ENCODE data around the gene SLC30A2.

SLC30A2 gene

GRCh38 chr1:26067432-26067911 lies 21.6 kb upstream of the SLC30A2 start, which contains the start of gene TRIM63:
Gene TRIM63 (minus strand): TSS chr1:26067630. CDS start chr1:26067494, 136 bp downstream.
- DNase-seq: no peak

- no peak for DNase-seq
Measured at GRCh38 chr1:26066857-26067256, 20.9 kb upstream of the SLC30A2 start.

GRCh38 chr1:26066160-26066559 lies 20.2 kb upstream of the SLC30A2 start:
- no peak for DNase-seq

GRCh38 chr1:26064553-26064952 lies 18.6 kb upstream of the SLC30A2 start:
- no peak for DNase-seq

DNA sequence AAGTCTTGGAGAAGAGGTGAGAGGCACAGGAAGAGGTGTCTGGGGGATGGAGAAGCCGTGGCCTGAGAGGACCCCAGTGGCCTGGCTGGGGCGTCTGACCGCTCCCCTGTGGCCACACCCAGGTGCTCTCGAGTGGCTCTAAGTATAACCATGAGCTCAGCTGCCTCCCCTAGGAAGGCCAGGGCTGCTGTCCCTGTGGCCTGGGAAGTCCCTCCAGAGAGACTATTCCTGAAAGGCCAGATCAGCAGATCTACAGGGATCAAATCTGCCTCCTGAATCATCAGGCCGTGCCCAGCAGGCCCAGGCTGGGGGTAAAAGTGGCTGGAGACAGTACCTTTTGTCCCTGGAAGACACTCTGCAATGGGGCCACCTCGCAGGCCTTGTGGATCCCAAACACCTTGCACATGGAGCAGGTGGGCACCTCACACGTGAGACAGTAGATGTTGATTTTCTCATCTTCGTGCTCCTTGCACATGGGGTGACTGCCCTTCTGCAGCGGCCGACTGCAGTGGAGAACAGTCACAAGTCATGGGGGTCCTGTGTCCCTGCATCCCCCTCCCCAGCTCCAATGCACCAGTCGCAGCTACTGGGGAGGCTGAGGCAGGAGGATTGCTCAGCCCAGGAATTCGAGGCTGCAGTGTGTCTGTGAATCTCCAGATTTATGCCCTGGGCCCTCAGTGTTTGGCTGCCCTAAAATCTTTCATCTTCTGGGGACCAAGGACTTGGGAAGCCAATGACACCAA lies 15.1 kb upstream of the SLC30A2 start:
- no peak for DNase-seq

DNA sequence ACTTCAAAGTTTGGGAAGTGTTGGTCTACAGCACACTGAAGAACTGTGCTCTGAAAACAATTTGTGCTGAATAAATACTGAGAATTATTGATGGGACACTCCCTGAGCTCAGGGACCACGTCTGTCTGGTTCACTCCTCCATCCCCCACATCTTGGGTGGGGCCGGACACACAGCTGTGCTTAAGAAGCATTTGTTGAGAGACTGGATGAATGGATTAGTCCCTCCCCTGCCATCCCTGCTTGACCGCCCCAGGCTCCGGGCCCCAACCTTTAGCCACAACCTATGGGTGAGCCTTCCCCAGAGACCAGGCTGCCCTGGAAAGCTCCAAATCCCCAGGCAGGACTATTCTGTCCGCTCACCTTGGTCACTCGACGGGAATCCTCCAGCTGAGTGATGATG lies 14.0 kb upstream of the SLC30A2 start:
- no peak for DNase-seq

- DNase-seq: no peak
Measured at GRCh38 chr1:26058052-26058595, 12.2 kb upstream of the SLC30A2 start.

- no peak for DNase-seq
Measured at GRCh38 chr1:26057189-26057588, 11.3 kb upstream of the SLC30A2 start.

DNA sequence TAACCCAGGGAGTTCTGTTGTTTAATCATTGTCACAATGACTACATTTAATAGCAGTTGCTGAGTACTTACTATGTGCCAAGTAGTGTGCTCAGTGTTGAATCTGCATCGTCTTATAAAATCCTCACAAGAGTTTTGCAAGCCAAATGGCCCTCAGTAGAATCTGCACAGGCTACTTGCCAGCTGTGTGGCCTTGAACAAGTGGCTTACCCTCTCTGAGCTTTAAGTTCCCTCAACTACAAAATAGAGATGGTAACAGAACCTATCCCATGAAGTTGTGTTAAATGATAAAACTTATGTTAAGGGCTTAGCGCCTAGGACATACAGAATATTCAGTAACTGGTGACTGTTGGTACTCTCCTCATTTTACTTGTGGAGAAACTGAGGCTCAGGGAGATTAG lies 9.1 kb upstream of the SLC30A2 start:
- no peak for DNase-seq

DNA sequence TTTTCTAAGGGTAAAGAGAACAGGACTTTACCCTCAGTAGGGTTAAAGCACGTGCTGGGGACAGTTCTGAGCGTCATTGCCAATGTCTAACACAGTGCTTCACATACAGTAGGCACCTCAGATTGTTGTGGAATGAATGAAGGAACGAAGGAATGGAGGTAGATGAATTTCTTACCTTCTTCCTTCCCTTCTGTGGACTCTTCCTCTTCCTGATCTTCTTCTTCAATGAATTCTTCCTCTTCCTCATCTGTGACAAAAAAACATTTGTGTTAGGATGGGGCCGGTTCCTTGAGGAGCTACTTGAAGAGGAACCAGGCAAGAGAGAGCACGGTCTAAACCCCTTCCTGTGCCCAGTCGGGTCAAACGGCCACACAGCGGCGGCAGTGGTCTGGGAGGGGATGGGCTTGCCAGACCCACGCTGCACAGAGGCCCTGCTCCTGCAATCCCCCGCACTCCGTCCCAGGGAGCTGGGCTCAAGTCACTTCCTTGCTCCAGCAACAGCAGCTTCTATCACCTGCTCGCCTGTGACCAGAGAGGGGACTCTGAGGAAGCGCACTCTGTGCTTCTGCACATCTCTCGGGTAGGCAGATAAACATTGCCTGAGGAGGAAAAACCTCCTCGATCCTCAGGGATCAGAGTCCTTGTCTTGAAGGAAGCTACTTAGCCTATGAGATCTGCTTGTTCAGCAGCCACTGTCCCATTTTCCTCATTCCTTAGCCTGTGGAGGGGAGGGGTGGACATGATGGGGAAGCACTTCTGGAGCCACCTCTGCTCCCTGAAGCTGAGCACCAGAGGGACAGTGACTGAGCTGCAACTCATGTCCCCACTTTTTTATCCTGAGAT lies 8.0 kb upstream of the SLC30A2 start:
- DNase-seq: no peak

DNA sequence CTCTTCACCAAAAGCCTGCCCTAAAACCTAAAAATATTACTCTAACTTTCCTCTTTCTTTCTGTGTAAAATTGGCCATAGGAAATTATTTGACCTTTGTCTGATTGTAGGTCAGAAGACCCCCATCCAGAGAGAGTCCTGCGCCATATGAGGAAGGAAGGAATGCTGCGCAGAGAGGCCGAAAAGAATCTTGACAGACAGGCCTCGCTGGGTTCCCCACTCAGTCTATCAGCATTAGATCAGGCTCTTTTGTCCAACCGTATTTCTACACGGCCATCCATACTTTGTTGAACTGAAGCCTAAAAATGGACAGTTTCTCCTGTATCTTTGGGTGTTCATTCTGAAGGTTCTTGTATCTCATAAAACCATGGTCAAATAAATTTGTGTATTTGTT lies 4.3 kb upstream of the SLC30A2 start:
- DNase-seq: no peak

GRCh38 chr1:26049531-26050247 lies 3.8 kb upstream of the SLC30A2 start:
- no peak for DNase-seq

GRCh38 chr1:26047278-26047874 lies 1.5 kb upstream of the SLC30A2 start:
- DNase-seq: no peak

GRCh38 chr1:26046246-26047095 lies 553 bp upstream of the SLC30A2 start:
- no peak for DNase-seq

DNA sequence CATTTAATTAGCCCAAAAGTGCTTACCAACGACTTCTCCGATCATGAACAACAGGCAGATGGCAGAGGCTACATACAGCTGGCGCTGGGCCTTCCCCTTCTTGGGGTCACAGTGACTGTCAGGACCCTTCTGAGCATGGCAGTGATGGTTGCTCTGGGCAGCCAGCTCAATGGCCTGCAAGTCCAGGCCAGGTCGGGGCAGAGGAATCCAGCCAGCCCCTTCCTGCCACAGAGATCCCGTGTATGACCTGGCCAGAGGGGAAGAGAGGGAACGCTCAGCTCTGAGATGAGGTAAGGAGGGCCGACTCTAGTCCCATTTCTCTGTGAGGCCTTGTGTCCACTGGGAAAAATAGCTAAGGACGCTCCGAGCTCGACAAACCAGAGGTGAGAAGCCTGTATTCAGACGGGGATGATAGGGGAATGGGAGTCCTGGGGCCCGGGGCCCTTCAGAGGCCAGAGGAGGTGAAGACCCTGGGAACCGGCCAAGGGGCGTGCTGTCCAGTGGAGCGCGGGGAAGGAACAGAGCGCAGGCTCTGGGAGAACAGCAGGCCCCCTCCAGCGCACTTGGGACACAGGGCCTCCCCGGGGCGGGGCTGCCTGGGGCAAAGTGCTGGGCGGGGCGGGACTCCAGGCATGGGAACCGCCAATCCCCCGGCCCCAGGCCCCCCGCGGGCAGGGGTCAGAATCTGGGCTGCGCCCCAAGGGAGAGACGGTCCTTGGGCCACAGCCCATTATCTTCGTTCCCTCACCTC lies 772 bp downstream of the SLC30A2 start:
- no peak for DNase-seq

GRCh38 chr1:26044414-26044813 lies 1.5 kb downstream of the SLC30A2 start:
- DNase-seq: no peak

DNA sequence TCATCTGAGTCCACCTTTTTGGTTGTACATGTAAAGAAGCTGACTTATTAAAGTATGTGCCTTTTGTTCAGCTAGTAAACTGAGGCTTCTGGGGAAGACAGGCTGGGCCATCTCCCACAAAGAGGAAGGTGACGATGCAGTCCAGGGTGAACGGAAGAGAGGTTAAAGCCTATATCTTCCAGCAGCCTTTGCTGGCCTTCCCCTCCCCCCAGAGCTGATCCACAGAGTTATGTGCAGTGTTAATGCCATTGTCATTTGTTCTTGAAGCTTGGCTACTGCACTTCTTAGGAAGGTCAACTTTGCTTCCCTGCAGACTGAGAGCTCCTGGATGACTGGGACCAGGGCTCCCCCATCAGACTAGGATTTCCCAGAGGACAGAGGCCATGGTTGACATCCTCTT lies 2.2 kb downstream of the SLC30A2 start:
- no peak for DNase-seq

- DNase-seq: no peak
Measured at GRCh38 chr1:26041978-26042377, 3.9 kb downstream of the SLC30A2 start.

- DNase-seq: no peak
Measured at GRCh38 chr1:26041401-26041800, 4.5 kb downstream of the SLC30A2 start.

GRCh38 chr1:26038904-26039303 lies 7.0 kb downstream of the SLC30A2 start:
- no peak for DNase-seq

- no peak for DNase-seq
Measured at GRCh38 chr1:26038477-26038876, 7.4 kb downstream of the SLC30A2 start.

Data from suppressor macrophage treated with lipopolysaccharide for 4 hours (primary cell).